IMR-90 (cell line): ENCODE results near the gene TRIM42. TPM values are rescaled to one million over a fixed set of nuclear protein-coding genes. Genes with fewer than 3 reads are reported as not detected.

ENCODE experiments used
- ATAC-seq: fragments of 200-7000 bp; cut with Tn5 transposase; 2 replicates; pipeline ENCODE4 v1.9.1; 2020; ENCODE audit warnings: low read depth, mild to moderate bottlenecking, moderate library complexity
- BruUV-seq: library from RNA; stranded (reverse); fragments of 400-500 nt; replicated peaks from 2 replicates; lab custom pipeline; 2021; lab: Mats Ljungman, UMichigan
- CTCF ChIA-PET: fragments of 300-600 bp; formaldehyde crosslinking; extraction: SDS; loops from one replicate; lab custom pipeline; 2021; ENCODE audit warnings: antibody characterized with exemption; lab: Yijun Ruan, JAX
- POLR2A ChIA-PET: fragments of 300-600 bp; sonication (Branson Sonifier 250); formaldehyde crosslinking; loops from one replicate; lab custom pipeline; 2022; ENCODE audit warnings: antibody characterized with exemption; ENCODE audit not compliant: unreplicated experiment; lab: Charles Lee
- DNase-seq: peaks from one replicate; pipeline ENCODE4 v3.0.0; 2013
- H2AFZ ChIP-seq: replicated peaks from 2 replicates; pipeline ENCODE3; 2013; ENCODE audit warnings: low read length, mild to moderate bottlenecking; ENCODE audit not compliant: poor library complexity
- H2AK5ac ChIP-seq: 2 replicates; pipeline ENCODE4 v1.6.1; 2013; ENCODE audit warnings: low read depth, low read length, inconsistent platforms
- H2AK9ac ChIP-seq: replicated peaks from 2 replicates; pipeline ENCODE3; 2013; ENCODE audit warnings: mild to moderate bottlenecking, low read depth, low read length, moderate library complexity; ENCODE audit not compliant: poor library complexity
- H2BK120ac ChIP-seq: 2 replicates; pipeline ENCODE4 v1.6.1; 2013; ENCODE audit warnings: low read depth, low read length, inconsistent platforms
- H2BK15ac ChIP-seq: 3 replicates; pipeline ENCODE4 v1.6.1; 2013; ENCODE audit warnings: low read depth, low read length, inconsistent platforms
- H2BK20ac ChIP-seq: 2 replicates; pipeline ENCODE4 v1.6.1; 2013; ENCODE audit warnings: low read depth, mild to moderate bottlenecking, inconsistent platforms, low read length, moderate library complexity
- H2BK5ac ChIP-seq: 2 replicates; pipeline ENCODE4 v1.6.1; 2013; ENCODE audit warnings: mild to moderate bottlenecking, low read depth, low read length, inconsistent platforms; ENCODE audit not compliant: poor library complexity, severe bottlenecking
- H3K14ac ChIP-seq: replicated peaks from 2 replicates; pipeline ENCODE4 v1.6.1; 2013; ENCODE audit warnings: low read depth, low read length, inconsistent platforms
- H3K18ac ChIP-seq: 2 replicates; pipeline ENCODE4 v1.6.1; 2013; ENCODE audit warnings: low read depth, low read length, control low read depth
- H3K23ac ChIP-seq: 2 replicates; pipeline ENCODE4 v1.6.1; 2013; ENCODE audit warnings: low read depth, low read length, inconsistent platforms
- H3K27ac ChIP-seq: 2 replicates; pipeline ENCODE4 v1.5.1; 2013; ENCODE audit warnings: mild to moderate bottlenecking, control low read depth, low read length; ENCODE audit not compliant: insufficient read depth
- H3K27me3 ChIP-seq: 2 replicates; pipeline ENCODE4 v1.6.1; 2013; ENCODE audit warnings: low read length; ENCODE audit not compliant: control insufficient read depth, insufficient read depth
- H3K36me3 ChIP-seq: 2 replicates; pipeline ENCODE4 v1.6.1; 2013; ENCODE audit warnings: low read length, mixed read lengths; ENCODE audit not compliant: control insufficient read depth, insufficient read depth
- H3K4ac ChIP-seq: 2 replicates; pipeline ENCODE4 v1.6.1; 2013; ENCODE audit warnings: low read depth, low read length, inconsistent platforms
- H3K4me1 ChIP-seq: 2 replicates; pipeline ENCODE4 v1.6.1; 2013; ENCODE audit warnings: low read length, mixed read lengths; ENCODE audit not compliant: control insufficient read depth, insufficient read depth
- H3K4me2 ChIP-seq: 2 replicates; pipeline ENCODE4 v1.6.1; 2013; ENCODE audit warnings: low read depth, mild to moderate bottlenecking, control low read depth, low read length, moderate library complexity
- H3K4me3 ChIP-seq: 2 replicates; pipeline ENCODE4 v1.5.1; 2013; ENCODE audit warnings: low read depth, mild to moderate bottlenecking, control low read depth, low read length, moderate library complexity; ENCODE audit not compliant: insufficient read depth
- H3K56ac ChIP-seq: 2 replicates; pipeline ENCODE4 v1.6.1; 2013; ENCODE audit warnings: low read length, inconsistent platforms; ENCODE audit not compliant: insufficient read depth; ENCODE audit errors: extremely low read depth
- H3K79me1 ChIP-seq, 2 experiments: 2 replicates each; pipeline ENCODE4 v1.6.1; 2013; ENCODE audit warnings: low read length in 2 of 2, inconsistent platforms in 1 of 2, low read depth in 1 of 2
- H3K9ac ChIP-seq: 2 replicates; pipeline ENCODE4 v1.6.1; 2013; ENCODE audit warnings: low read depth, low read length, control low read depth
- H3K9me1 ChIP-seq: 2 replicates; pipeline ENCODE4 v1.6.1; 2013; ENCODE audit warnings: low read length, inconsistent platforms; ENCODE audit not compliant: insufficient read depth
- H3K9me3 ChIP-seq: 2 replicates; pipeline ENCODE4 v1.6.1; 2013; ENCODE audit warnings: low read length; ENCODE audit not compliant: control insufficient read depth, insufficient read depth
- H4K20me1 ChIP-seq: 2 replicates; pipeline ENCODE4 v1.6.1; 2013; ENCODE audit warnings: low read length, inconsistent platforms; ENCODE audit not compliant: insufficient read depth
- H4K5ac ChIP-seq: 2 replicates; pipeline ENCODE4 v1.6.1; 2013; ENCODE audit warnings: mild to moderate bottlenecking, low read depth, low read length, control low read depth
- H4K8ac ChIP-seq, 2 experiments: 2 replicates each; pipeline ENCODE4 v1.6.1; 2013; ENCODE audit warnings: low read depth in 2 of 2, low read length in 2 of 2, control low read depth in 1 of 2, inconsistent platforms in 1 of 2
- H4K91ac ChIP-seq: 2 replicates; pipeline ENCODE4 v1.6.1; 2013; ENCODE audit warnings: low read depth, low read length, inconsistent platforms; ENCODE audit not compliant: insufficient read depth
- CHD1 ChIP-seq: IDR thresholded peaks from 2 replicates; pipeline ENCODE4 v1.6.1; 2012; ENCODE audit warnings: low read depth, low read length, improper control_type of control experiment
- CTCF ChIP-seq: conservative IDR thresholded peaks from 2 replicates; pipeline ENCODE4 v1.5.1; 2012; ENCODE audit warnings: mild to moderate bottlenecking, low read depth, low read length, improper control_type of control experiment
- ELK1 ChIP-seq: fragments of 150-350 bp; IDR thresholded peaks from 2 replicates; pipeline ENCODE4 v1.6.1; 2016; ENCODE audit warnings: low read depth, mild to moderate bottlenecking, low read length, moderate library complexity, borderline replicate concordance
- MAFK ChIP-seq: IDR thresholded peaks from 2 replicates; pipeline ENCODE4 v1.6.1; 2012; ENCODE audit warnings: low read depth, low read length, improper control_type of control experiment
- POLR2A ChIP-seq: IDR thresholded peaks from 2 replicates; pipeline ENCODE4 v1.6.1; 2012; ENCODE audit warnings: mild to moderate bottlenecking, low read depth, low read length
- RAD21 ChIP-seq: IDR thresholded peaks from 2 replicates; pipeline ENCODE4 v1.6.1; 2012; ENCODE audit warnings: low read length, improper control_type of control experiment
- RCOR1 ChIP-seq: IDR thresholded peaks from 2 replicates; pipeline ENCODE4 v1.6.1; 2012; ENCODE audit warnings: mild to moderate bottlenecking, low read length, improper control_type of control experiment; ENCODE audit not compliant: insufficient replicate concordance
- SMC3 ChIP-seq: fragments of 150-350 bp; IDR thresholded peaks from 2 replicates; pipeline ENCODE4 v1.6.1; 2016; ENCODE audit warnings: low read depth, mild to moderate bottlenecking, antibody characterized with exemption, low read length, moderate library complexity
- USF2 ChIP-seq: fragments of 150-350 bp; IDR thresholded peaks from 2 replicates; pipeline ENCODE4 v1.6.1; 2017; ENCODE audit warnings: mild to moderate bottlenecking, antibody characterized with exemption, low read length, low read depth
- WGBS, 2 experiments: methylation state at CpG; one replicate each; pipeline versions ENCODE4 v1.1.5 to v1.1.7; 2013; ENCODE audit warnings: missing lambda C conversion rate in 2 of 2; ENCODE audit not compliant: insufficient read length in 1 of 2; ENCODE audit errors: extremely low coverage in 2 of 2; 5-methylcytosine and 5-hydroxymethylcytosine counted together
- dilution Hi-C: fragments of 300-500 bp; cut with HindIII; formaldehyde crosslinking; loops from one replicate; pipeline ENCODE4 v1.14.3; 2018; ENCODE audit warnings: low sequenced_read_pairs; ENCODE audit not compliant: unreplicated experiment
- in situ Hi-C: fragments of 300-500 bp; cut with MboI; formaldehyde crosslinking; loops from 3 replicates; pipeline ENCODE4 v1.14.3; 2019; ENCODE audit warnings: low sequenced_read_pairs, inconsistent platforms, mixed read lengths
- intact Hi-C: fragments of 100-400 bp; cut with micrococcal nuclease; formaldehyde crosslinking; loops from 2 replicates; pipeline ENCODE4 v1.10.0; 2022
- polyA plus RNA-seq, 3 experiments: library from polyadenylated mRNA; depleted of rRNA; stranded (reverse); fragments of >200 nt; gene quantifications; 2 replicates each; pipeline ENCODE4 v1.2.3, GENCODE V29; 2012; ENCODE audit warnings: low replicate concordance in 1 of 3
- total RNA-seq: library from RNA; depleted of rRNA; stranded (reverse); fragments of >200 nt; gene quantifications from 2 replicates; pipeline ENCODE4 v1.2.3, GENCODE V29; 2012

TRIM42 gene
- total and polyA plus RNA-seq, 2 of the 4 experiments (the other 2 are of a cell fraction), result not detected

GRCh38 chr3:140715035-140715434, 37.2 kb downstream of the TRIM42 start:
- Histone ChIP-seq H3K14ac (no peak overlapping the region), H3K27me3 (no peaks in the 10 kb centered on the region), H3K4me3 (no peak overlapping the region), H3K56ac (no peak overlapping the region), H3K18ac (no peak overlapping the region), H4K20me1 (no peaks in the 10 kb centered on the region), H3K9me3 (no peaks in the 10 kb centered on the region), H3K9me1 (no peaks in the 10 kb centered on the region), H2BK120ac (no peak overlapping the region), H3K4me1 (no peaks in the 10 kb centered on the region), H2BK20ac (no peak overlapping the region), H4K91ac (no peak overlapping the region), H2AFZ (no peak overlapping the region), H3K79me1 (no peaks in the 10 kb centered on the region), H2AK5ac (no peak overlapping the region), H3K9ac (no peak overlapping the region), H3K27ac (no peak overlapping the region), H3K36me3 (no peaks in the 10 kb centered on the region), H4K8ac (no peak overlapping the region), H2AK9ac (no peak overlapping the region), H3K4me2 (no peak overlapping the region), H3K4ac (no peak overlapping the region), H2BK5ac (no peak overlapping the region), H2BK15ac (no peak overlapping the region), H4K5ac (no peak overlapping the region), H3K23ac (no peak overlapping the region)
- BruUV-seq, result no TSS peak
- 80% methylated on average over 1 of the region's 10 CpGs; no CpG with 5 or more reads in 1 of the 2 experiments for WGBS, 2 experiments
- CTCF ChIA-PET, result no interaction called here
- no peak for DNase-seq
- intact Hi-C loops (no loop called here), in situ Hi-C loops (no loop called here), dilution Hi-C loops (no loop called here)
- POLR2A ChIA-PET, result no interaction called here
- TF ChIP-seq USF2, result no peak
- TF ChIP-seq MAFK, result no peak
- TF ChIP-seq RAD21, result no peak
- TF ChIP-seq CTCF, result no peak
- no peak for TF ChIP-seq RCOR1
- no peak for TF ChIP-seq CHD1
- no peak for TF ChIP-seq SMC3
- TF ChIP-seq POLR2A, result no peak
- TF ChIP-seq ELK1, result no peak
- ATAC-seq, result no peak
